Iris pigment epithelial cell (primary cell): Measurements from ENCODE around the gene PTGFRN.

Experiments
- DNase-seq: peaks from one replicate; pipeline ENCODE4 v3.0.0-alpha.2; 2011; ENCODE audit warnings: low read depth

Gene PTGFRN

GRCh38 chr1:116889380-116889779 is 20.3 kb upstream of the PTGFRN start:
- DNase-seq, result no peak

GRCh38 chr1:116891396-116892079 is 18.2 kb upstream of the PTGFRN start:
- no peak for DNase-seq

GRCh38 chr1:116895073-116895472 is 14.6 kb upstream of the PTGFRN start:
- DNase-seq, result no peak

- DNase-seq, result no peak
Measured at GRCh38 chr1:116899529-116899928, 10.2 kb upstream of the PTGFRN start.

GRCh38 chr1:116900471-116901365 is 9.0 kb upstream of the PTGFRN start:
- no peak for DNase-seq

- DNase-seq, result no peak
Measured at GRCh38 chr1:116902027-116902426, 7.7 kb upstream of the PTGFRN start.

GRCh38 chr1:116902723-116903383 is 6.9 kb upstream of the PTGFRN start:
- no peak for DNase-seq

- no peak for DNase-seq
Measured at GRCh38 chr1:116904791-116905320, 4.9 kb upstream of the PTGFRN start.

- no peak for DNase-seq
Measured at GRCh38 chr1:116906812-116907211, 2.9 kb upstream of the PTGFRN start.

- no peak for DNase-seq
Measured at GRCh38 chr1:116907351-116907750, 2.4 kb upstream of the PTGFRN start.

GRCh38 chr1:116908266-116908665 is 1.4 kb upstream of the PTGFRN start:
- DNase-seq, result no peak

GRCh38 chr1:116908820-116909511 is 750 bp upstream of the PTGFRN start:
- no peak for DNase-seq

GRCh38 chr1:116910379-116911187 is 867 bp downstream of the PTGFRN start:
- peak; percentile 8 for DNase-seq

GRCh38 chr1:116911188-116911553 is 1.5 kb downstream of the PTGFRN start:
- no peak for DNase-seq

- no peak for DNase-seq
Measured at GRCh38 chr1:116911779-116912469, 2.2 kb downstream of the PTGFRN start.

- DNase-seq, result no peak
Measured at GRCh38 chr1:116912846-116913245, 3.1 kb downstream of the PTGFRN start.

GRCh38 chr1:116913941-116914340 is 4.2 kb downstream of the PTGFRN start:
- no peak for DNase-seq

- DNase-seq, result no peak
Measured at GRCh38 chr1:116914667-116915066, 5.0 kb downstream of the PTGFRN start.

GRCh38 chr1:116915086-116915661 is 5.5 kb downstream of the PTGFRN start:
- DNase-seq, result no peak

- no peak for DNase-seq
Measured at GRCh38 chr1:116916002-116916401, 6.3 kb downstream of the PTGFRN start.
